ENCODE results near the gene EPHB2. TPM values are rescaled to one million over a fixed set of nuclear protein-coding genes. Genes with fewer than 3 reads are reported as not detected.
"Not testable (repeated sequence)": the region's sequence is repeated elsewhere in the genome, so short reads cannot be mapped to it uniquely, and the experiment has no call there.

Gene EPHB2
- total and polyA plus RNA-seq, 2 of the 13 experiments (the other 11 are each of a cell fraction or from before 2014, with no cell fraction given), result 0.03 to 0.11 TPM

DNA sequence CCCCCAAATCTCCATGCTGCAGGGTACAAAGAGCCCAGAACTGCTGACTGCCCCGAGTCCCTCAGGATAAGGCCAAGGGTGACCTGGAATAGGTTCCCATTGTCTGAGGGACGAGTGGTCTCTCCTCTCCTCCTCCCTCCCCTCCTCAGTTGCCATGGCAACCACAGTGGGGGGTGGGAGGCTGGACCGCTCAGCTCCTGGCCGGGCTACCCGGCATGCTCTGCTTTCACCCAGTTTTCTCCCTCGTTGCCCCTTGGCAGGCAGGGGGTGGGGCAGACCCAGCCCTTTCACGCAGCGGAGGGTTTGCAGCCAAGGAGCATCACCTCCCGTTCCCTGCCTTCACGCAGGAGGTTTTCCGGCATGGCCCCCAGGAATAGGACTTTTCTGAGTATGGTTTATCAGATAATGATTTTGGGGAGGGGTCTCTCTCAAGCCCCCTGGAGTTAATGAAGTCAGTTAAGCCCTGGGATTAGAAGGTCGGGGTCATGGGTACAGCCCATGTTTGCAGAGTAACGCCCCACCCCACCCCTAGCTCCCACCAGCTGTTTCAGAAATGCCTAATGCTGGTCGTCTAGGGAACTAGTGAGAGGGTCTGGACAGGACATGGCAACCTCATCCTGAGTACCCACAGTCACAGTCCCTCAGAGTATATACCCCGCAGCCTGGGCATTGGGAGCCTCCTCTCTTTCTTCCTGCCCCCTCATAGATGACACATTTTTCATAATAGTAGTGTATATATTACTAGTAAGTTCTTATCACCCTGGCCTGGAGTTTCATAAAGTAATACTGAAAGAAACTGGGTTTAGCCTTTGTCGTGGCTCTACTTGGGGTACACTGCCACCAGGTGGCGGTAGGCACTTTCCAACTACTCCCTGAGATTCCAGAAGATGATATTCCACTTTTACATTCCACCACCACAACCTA lies 36.9 kb upstream of the EPHB2 start (continued):
- TF ChIP-seq BHLHE40 (IDR thresholded peaks at IDR 0.05; ENCODE audit: low read length) (no peak), RFX1 (IDR thresholded peaks at IDR 0.05) (peak; percentile 46; the same call in 1 of the 2 replicates), ZNF772 (CRISPR knock-in tag; IDR thresholded peaks at IDR 0.05) (no peak), KLF15 (CRISPR knock-in tag; IDR thresholded peaks at IDR 0.05; ENCODE audit: borderline replicate concordance) (no peak), KLF11 (CRISPR knock-in tag; IDR thresholded peaks at IDR 0.05) (no peak), PHF21A (CRISPR knock-in tag; IDR thresholded peaks at IDR 0.05) (no peak), ZNF292 (CRISPR knock-in tag; IDR thresholded peaks at IDR 0.05; ENCODE audit: borderline replicate concordance, low read depth) (no peak), RAD21 (CRISPR knock-in tag; IDR thresholded peaks at IDR 0.05) (peak; percentile 62)

DNA sequence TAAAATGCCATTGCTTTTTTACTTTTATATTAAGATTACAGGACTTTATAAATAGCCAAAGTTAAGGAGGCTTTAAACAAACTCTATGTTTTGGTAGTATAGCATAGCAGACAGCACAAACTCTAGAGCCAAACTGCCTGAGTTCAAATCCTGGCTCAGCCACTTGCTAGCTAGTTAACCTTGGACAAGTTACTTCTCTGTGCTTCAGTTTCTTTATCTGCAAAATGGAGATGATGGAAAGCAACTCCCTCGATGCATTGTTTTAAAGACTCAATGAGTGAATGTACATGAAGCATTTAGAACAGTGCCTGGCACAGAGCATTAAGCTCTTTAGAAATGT lies 36.3 kb upstream of the EPHB2 start:
- intact Hi-C loops (cut with micrococcal nuclease; ENCODE audit: unreplicated experiment), result no loop called here
- Histone ChIP-seq H3K27ac (ENCODE audit: extremely low read length, insufficient read depth, low read length) (no peak overlapping the region), H3K9ac (ENCODE audit: insufficient read depth, low read depth, low read length) (no peak overlapping the region), H3K36me3 (replicated peaks in 1 of 2; ENCODE audit: control insufficient read depth in 1 of 2, insufficient read depth in 2 of 2, low read length in 2 of 2) (no peaks in the 10 kb centered on the region), H3K4me1 (ENCODE audit: insufficient read depth, low read length) (no peaks in the 10 kb centered on the region), H2AFZ (ENCODE audit: low read length) (no peak overlapping the region), H3K4me3 (replicated peaks in 1 of 3; ENCODE audit: insufficient read depth in 1 of 3, low read depth in 2 of 3, low read length in 3 of 3) (no peak overlapping the region), H3K4me2 (ENCODE audit: low read depth, low read length) (no peak overlapping the region), H3K27me3 (ENCODE audit: control insufficient read depth in 1 of 2, insufficient read depth in 2 of 2, low read length in 2 of 2) (peaks cover 3 to 6% of the 10 kb centered on the region in 2 experiments; a peak in 1 of 5 replicates), H4K20me1 (ENCODE audit: insufficient read depth, low read length) (no peaks in the 10 kb centered on the region), H3K9me3 (ENCODE audit: low read length) (no peaks in the 10 kb centered on the region), H3K79me2 (ENCODE audit: insufficient read depth, low read length) (no peaks in the 10 kb centered on the region)
- in situ Hi-C loops (cut with HindIII; ENCODE audit: extremely low pct_ligation_motif_present, low pct_unique_long_range_greater_than_20kb), result no loop called here
- no peak for DNase-seq (ENCODE audit: low spot score)
- 0% methylated on average over 1 of the region's 1 CpG for WGBS (ENCODE audit: low lambda C conversion rate)
- CTCF ChIA-PET (ENCODE audit: low intra/inter-chr PET ratio, low total read pairs), result interaction anchor here (1.0 to 2.4 kb wide), 2 partner anchors 256 to 290 kb away, joined by 3 to 17 read pairs; no protein-coding TSS in a partner anchor
- no peak for TF ChIP-seq ZNF772 (CRISPR knock-in tag; IDR thresholded peaks at IDR 0.05)
- TF ChIP-seq, protein P1, sequence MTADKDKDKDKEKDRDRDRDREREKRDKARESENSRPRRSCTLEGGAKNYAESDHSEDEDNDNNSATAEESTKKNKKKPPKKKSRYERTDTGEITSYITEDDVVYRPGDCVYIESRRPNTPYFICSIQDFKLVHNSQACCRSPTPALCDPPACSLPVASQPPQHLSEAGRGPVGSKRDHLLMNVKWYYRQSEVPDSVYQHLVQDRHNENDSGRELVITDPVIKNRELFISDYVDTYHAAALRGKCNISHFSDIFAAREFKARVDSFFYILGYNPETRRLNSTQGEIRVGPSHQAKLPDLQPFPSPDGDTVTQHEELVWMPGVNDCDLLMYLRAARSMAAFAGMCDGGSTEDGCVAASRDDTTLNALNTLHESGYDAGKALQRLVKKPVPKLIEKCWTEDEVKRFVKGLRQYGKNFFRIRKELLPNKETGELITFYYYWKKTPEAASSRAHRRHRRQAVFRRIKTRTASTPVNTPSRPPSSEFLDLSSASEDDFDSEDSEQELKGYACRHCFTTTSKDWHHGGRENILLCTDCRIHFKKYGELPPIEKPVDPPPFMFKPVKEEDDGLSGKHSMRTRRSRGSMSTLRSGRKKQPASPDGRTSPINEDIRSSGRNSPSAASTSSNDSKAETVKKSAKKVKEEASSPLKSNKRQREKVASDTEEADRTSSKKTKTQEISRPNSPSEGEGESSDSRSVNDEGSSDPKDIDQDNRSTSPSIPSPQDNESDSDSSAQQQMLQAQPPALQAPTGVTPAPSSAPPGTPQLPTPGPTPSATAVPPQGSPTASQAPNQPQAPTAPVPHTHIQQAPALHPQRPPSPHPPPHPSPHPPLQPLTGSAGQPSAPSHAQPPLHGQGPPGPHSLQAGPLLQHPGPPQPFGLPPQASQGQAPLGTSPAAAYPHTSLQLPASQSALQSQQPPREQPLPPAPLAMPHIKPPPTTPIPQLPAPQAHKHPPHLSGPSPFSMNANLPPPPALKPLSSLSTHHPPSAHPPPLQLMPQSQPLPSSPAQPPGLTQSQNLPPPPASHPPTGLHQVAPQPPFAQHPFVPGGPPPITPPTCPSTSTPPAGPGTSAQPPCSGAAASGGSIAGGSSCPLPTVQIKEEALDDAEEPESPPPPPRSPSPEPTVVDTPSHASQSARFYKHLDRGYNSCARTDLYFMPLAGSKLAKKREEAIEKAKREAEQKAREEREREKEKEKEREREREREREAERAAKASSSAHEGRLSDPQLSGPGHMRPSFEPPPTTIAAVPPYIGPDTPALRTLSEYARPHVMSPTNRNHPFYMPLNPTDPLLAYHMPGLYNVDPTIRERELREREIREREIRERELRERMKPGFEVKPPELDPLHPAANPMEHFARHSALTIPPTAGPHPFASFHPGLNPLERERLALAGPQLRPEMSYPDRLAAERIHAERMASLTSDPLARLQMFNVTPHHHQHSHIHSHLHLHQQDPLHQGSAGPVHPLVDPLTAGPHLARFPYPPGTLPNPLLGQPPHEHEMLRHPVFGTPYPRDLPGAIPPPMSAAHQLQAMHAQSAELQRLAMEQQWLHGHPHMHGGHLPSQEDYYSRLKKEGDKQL (CRISPR knock-in tag; IDR thresholded peaks at IDR 0.05; ENCODE audit: low read depth), result no peak
- TF ChIP-seq ZNF230 (CRISPR knock-in tag; IDR thresholded peaks at IDR 0.05), result no peak
- TF ChIP-seq MYC (CRISPR knock-in tag; IDR thresholded peaks at IDR 0.05; ENCODE audit: borderline replicate concordance), result no peak
- no TSS peak for BruUV-seq (replicated peaks)
- FAIRE-seq, result no peak
- POLR2A ChIA-PET, result no interaction called here
- no peak for ATAC-seq

DNA sequence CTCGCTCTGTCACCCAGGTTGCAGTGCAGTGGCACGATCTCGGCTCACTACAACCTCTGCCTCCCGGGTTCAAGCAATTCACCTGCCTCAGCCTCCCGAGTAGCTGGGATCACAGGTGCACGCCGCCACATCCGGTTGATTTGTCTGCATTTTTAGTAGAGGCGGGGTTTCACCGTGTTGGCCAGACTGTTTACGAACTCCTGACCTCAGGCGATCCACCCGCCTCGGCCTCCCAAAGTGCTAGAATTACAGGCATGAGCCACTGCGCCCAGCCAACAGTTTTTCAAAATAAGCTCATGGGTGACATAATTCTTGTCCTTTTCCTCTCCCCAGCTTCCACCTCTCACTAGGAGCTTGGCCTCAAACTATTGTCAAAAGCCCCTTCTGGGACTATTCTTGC lies 34.5 kb upstream of the EPHB2 start:
- H4K20me1 ChIP-seq (ENCODE audit: insufficient read depth, low read length); H3K27me3 ChIP-seq (ENCODE audit: control insufficient read depth in 1 of 2, insufficient read depth in 2 of 2, low read length in 2 of 2); ATAC-seq; CTCF ChIA-PET (ENCODE audit: low intra/inter-chr PET ratio, low total read pairs); H3K4me2 ChIP-seq (ENCODE audit: low read depth, low read length); H3K79me2 ChIP-seq (ENCODE audit: insufficient read depth, low read length); H3K9me3 ChIP-seq (ENCODE audit: low read length); POLR2A ChIA-PET; BruUV-seq (replicated peaks); H3K9ac ChIP-seq (ENCODE audit: insufficient read depth, low read depth, low read length); intact Hi-C loops (cut with micrococcal nuclease; ENCODE audit: unreplicated experiment); H2AFZ ChIP-seq (ENCODE audit: low read length); H3K36me3 ChIP-seq (replicated peaks in 1 of 2; ENCODE audit: control insufficient read depth in 1 of 2, insufficient read depth in 2 of 2, low read length in 2 of 2); in situ Hi-C loops (cut with HindIII; ENCODE audit: extremely low pct_ligation_motif_present, low pct_unique_long_range_greater_than_20kb); H3K4me1 ChIP-seq (ENCODE audit: insufficient read depth, low read length); DNase-seq (ENCODE audit: low spot score); FAIRE-seq; H3K4me3 ChIP-seq (replicated peaks in 1 of 3; ENCODE audit: insufficient read depth in 1 of 3, low read depth in 2 of 3, low read length in 3 of 3); H3K27ac ChIP-seq (ENCODE audit: extremely low read length, insufficient read depth, low read length): not testable (repeated sequence)
- WGBS (ENCODE audit: low lambda C conversion rate), result 49% methylated on average over 15 of the region's 15 CpGs

Data from HepG2 (cell line).